Right lobe of liver (tissue), 4 donors: ENCODE results near the gene RSAD2.

ENCODE experiments used
- CTCF ChIP-seq, 4 donors: fragments of 200-600 bp in 3 of 4; fragments of 450-650 bp in 1 of 4; IDR thresholded peaks; one replicate each; pipeline versions ENCODE4 v1.5.1 to v1.8.0; 2016 to 2022; ENCODE audit warnings: antibody characterized with exemption in 4 of 4, mild to moderate bottlenecking in 2 of 4
- POLR2A ChIP-seq: fragments of 450-650 bp; IDR thresholded peaks from one replicate; pipeline ENCODE4 v1.6.1; 2017; ENCODE audit warnings: antibody characterized with exemption, mild to moderate bottlenecking
- donor health status: DM: no; HTN: no; CAD: no.
- donor health status: DM: no; HTN: no; CAD: no.
- donor health status: DM: no; HTN: yes; CAD: no.

GRCh38 chr2:6945821-6946220, 68.2 kb downstream of the RSAD2 start:
- TF ChIP-seq CTCF (IDR thresholded peaks at IDR 0.05) (no peak), POLR2A (no peak)
